Ovary (tissue), 9 donors: ENCODE measurements around the gene RPN1. TPM values are rescaled to one million over a fixed set of nuclear protein-coding genes. Genes with fewer than 3 reads are reported as not detected.

Experiments
- DNase-seq, 5 donors: peaks; one replicate each; pipeline ENCODE4 v3.0.0-alpha.2; 2019 to 2020
- H3K27ac ChIP-seq, 2 donors: fragments of 200-600 bp; one replicate each; pipeline versions ENCODE4 v1.5.1 to v1.8.0; 2019 to 2022
- H3K27me3 ChIP-seq: fragments of 200-600 bp; one replicate; pipeline ENCODE4 v1.8.0; 2022
- H3K36me3 ChIP-seq: fragments of 200-600 bp; sonication (generic); one replicate; pipeline ENCODE4 v1.5.1; 2019
- H3K4me1 ChIP-seq: one replicate; pipeline ENCODE4 v1.8.1; 2013; ENCODE audit warnings: mild to moderate bottlenecking, moderate library complexity; ENCODE audit not compliant: insufficient read depth
- H3K4me3 ChIP-seq: fragments of 200-600 bp; sonication (generic); one replicate; pipeline ENCODE4 v1.5.1; 2017
- H3K9me3 ChIP-seq, 2 donors: fragments of 200-600 bp in 1 of 2; sonication (generic) in 1 of 2; one replicate each; pipeline versions ENCODE4 v1.5.1 to v1.8.1; 2013 to 2019; ENCODE audit warnings: mild to moderate bottlenecking in 1 of 2, moderate library complexity in 1 of 2
- EP300 ChIP-seq: sonication (generic); formaldehyde crosslinking; IDR thresholded peaks from one replicate; pipeline ENCODE4 v1.6.1; 2017; ENCODE audit warnings: antibody characterized with exemption
- POLR2A ChIP-seq: fragments of 450-650 bp; IDR thresholded peaks from one replicate; pipeline ENCODE4 v1.6.1; 2017; ENCODE audit warnings: antibody characterized with exemption, mild to moderate bottlenecking, moderate library complexity
- WGBS, 3 donors: extraction: QIAGEN DNeasy Blood & Tissue Kit in 1 of 3; methylation state at CpG; one replicate each; pipeline versions ENCODE4 v1.1.5 to v1.1.7; 2013 to 2017; 5-methylcytosine and 5-hydroxymethylcytosine counted together
- intact Hi-C, 4 donors: fragments of 100-400 bp; cut with DNase I; formaldehyde crosslinking; loops; one replicate each; pipeline versions ENCODE4 v1.11.0 to v1.15.1; 2022 to 2023
- polyA plus RNA-seq, 2 donors: library from polyadenylated mRNA; stranded (reverse); fragments of 200-250 nt in 1 of 2; fragments of 350-450 nt in 1 of 2; fragmentation: Illumina TruSeq in 1 of 2; extraction: RNeasy Lipid Tissue Mini Kit (QIAGEN cat#74804) in 1 of 2; gene quantifications; one replicate each; pipeline ENCODE4 v1.2.3, GENCODE V29; 2013 to 2014
- total RNA-seq, 7 donors: library from RNA; depleted of rRNA in 2 of 7; stranded (reverse); fragments of >200 nt in 2 of 7; fragmentation: NEBNext Ultra II Directional in 3 of 7; extraction: Animal tissue kit (Norgen Biotek cat#: 25700) in 3 of 7; gene quantifications; one replicate each; pipeline versions ENCODE4 v1.1.0 to v1.2.4, GENCODE V29; 2016 to 2023
- TF ChIP-seq, protein P1 (sequence below), 3 donors: fragments of 450-650 bp in 2 of 3; fragments of 200-600 bp in 1 of 3; IDR thresholded peaks; one replicate each; pipeline versions ENCODE4 v1.5.1 to v1.8.0; 2016 to 2022; ENCODE audit warnings: antibody characterized with exemption in 3 of 3, mild to moderate bottlenecking in 1 of 3
- donor health status: DM: no; HTN: no; CAD: no; lungs with moderate emphysema.
- donor health status: DM: no; HTN: no; CAD: no.
- donor health status: Bipolar disorder and iron deficiency.
- donor health status: DM: yes; HTN: yes; CAD: no.
- donor health status: DM: no; HTN: no; CAD: no.
- donor health status: DM: yes; HTN: yes; CAD: no.

The RPN1 gene
- total and polyA plus RNA-seq, 9 donors, result 119 to 237 (median 134) TPM

DNA sequence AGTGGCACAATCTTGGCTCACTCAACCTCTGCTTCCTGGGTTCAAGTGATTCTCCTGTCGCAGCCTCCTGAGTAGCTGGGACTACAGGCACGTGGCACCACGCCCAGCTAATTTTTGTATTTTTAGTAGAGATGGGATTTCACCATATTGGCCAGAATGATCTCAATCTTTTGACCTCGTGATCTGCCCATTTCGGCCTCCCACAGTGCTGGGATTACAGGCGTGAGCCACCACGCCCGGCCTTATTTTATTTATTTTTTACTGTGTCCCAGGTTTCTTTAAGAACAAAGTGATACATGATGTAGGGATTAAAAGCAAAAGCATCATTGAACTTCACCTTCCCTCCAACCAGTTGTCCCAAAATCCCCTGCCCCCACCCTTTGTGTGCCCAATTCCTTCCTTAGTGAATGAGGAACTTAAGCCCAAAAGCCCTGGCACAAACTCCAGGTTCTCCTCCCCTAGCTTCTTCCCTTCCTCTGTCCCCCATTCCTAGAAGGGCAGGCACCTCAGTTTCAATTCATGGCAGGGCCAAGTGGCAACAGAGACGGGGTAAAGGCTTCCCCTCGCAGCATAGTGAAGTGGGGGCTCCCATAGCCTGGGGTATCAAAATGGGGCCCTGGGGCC lies 23.7 kb upstream of the RPN1 start:
- Histone ChIP-seq H3K9me3 (no peaks in the 10 kb centered on the region), H3K27ac (no peak overlapping the region), H3K27me3 (no peaks in the 10 kb centered on the region), H3K4me3 (no peak overlapping the region), H3K4me1 (no peaks in the 10 kb centered on the region), H3K36me3 (no peaks in the 10 kb centered on the region)
- DNase-seq, result no peak
- intact Hi-C loops, result loop anchor here in 1 of 4 donors (10.0 kb wide), 1 partner anchor 121 kb away; no protein-coding TSS in a partner anchor
- WGBS, 3 donors, result 92 to 94% (median 92%) methylated on average over 10 of the region's 10 CpGs
- TF ChIP-seq, protein P1, sequence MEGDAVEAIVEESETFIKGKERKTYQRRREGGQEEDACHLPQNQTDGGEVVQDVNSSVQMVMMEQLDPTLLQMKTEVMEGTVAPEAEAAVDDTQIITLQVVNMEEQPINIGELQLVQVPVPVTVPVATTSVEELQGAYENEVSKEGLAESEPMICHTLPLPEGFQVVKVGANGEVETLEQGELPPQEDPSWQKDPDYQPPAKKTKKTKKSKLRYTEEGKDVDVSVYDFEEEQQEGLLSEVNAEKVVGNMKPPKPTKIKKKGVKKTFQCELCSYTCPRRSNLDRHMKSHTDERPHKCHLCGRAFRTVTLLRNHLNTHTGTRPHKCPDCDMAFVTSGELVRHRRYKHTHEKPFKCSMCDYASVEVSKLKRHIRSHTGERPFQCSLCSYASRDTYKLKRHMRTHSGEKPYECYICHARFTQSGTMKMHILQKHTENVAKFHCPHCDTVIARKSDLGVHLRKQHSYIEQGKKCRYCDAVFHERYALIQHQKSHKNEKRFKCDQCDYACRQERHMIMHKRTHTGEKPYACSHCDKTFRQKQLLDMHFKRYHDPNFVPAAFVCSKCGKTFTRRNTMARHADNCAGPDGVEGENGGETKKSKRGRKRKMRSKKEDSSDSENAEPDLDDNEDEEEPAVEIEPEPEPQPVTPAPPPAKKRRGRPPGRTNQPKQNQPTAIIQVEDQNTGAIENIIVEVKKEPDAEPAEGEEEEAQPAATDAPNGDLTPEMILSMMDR (IDR thresholded peaks at IDR 0.05), result no peak
- TF ChIP-seq POLR2A (no peak), EP300 (no peak)

DNA sequence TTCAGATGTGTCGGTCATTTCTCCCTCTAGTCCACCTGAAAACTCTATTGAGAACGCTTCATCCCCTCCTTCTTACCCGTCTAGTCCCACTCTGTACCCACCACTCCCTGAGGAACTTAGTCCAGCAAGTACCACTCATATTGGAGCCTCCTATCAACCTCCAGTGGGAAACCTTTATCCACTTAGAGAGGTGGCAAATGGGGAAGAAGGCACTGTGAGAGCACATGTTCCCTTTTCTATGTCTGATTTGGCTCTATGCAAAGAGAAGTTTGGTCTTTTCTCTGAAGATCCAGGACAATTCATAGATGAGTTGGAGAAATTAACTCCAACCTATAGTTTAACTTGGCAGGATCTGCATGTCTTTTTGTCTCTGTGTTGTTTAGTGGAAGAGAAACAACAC lies 17.0 kb upstream of the RPN1 start:
- Histone ChIP-seq H3K4me1 (no peaks in the 10 kb centered on the region), H3K27ac (no peak overlapping the region), H3K4me3 (no peak overlapping the region), H3K27me3 (no peaks in the 10 kb centered on the region), H3K9me3 (no peaks in the 10 kb centered on the region), H3K36me3 (no peaks in the 10 kb centered on the region)
- TF ChIP-seq EP300 (no peak), POLR2A (no peak)
- TF ChIP-seq, protein P1 (IDR thresholded peaks at IDR 0.05), result no peak
- intact Hi-C loops, result no loop called here
- no peak for DNase-seq
- 87 to 91% (median 91%) methylated on average over 3 of the region's 3 CpGs for whole genome bisulfite sequencing, 3 donors

- H3K9me3 ChIP-seq, result no peaks in the 10 kb centered on the region
- 54 to 59% (median 58%) methylated on average over 11 of the region's 11 CpGs for WGBS, 3 donors
- H3K27me3 ChIP-seq, result no peaks in the 10 kb centered on the region
- H3K4me3 ChIP-seq, result no peak overlapping the region
- no peak for TF ChIP-seq POLR2A
- TF ChIP-seq, protein P1 (IDR thresholded peaks at IDR 0.05), result no peak
- no peak for TF ChIP-seq EP300
- H3K4me1 ChIP-seq, result no peaks in the 10 kb centered on the region
- intact Hi-C loops, result no loop called here
- no peak overlapping the region for H3K27ac ChIP-seq
- no peaks in the 10 kb centered on the region for H3K36me3 ChIP-seq
- DNase-seq, result no peak
These were observed 14.9 kb upstream of the RPN1 start for GRCh38 chr3:128665362-128666021.

GRCh38 chr3:128663151-128663550 lies 12.5 kb upstream of the RPN1 start:
- H3K27me3 ChIP-seq, result no peaks in the 10 kb centered on the region
- no peak overlapping the region for H3K4me3 ChIP-seq
- H3K27ac ChIP-seq, result no peak overlapping the region
- no peaks in the 10 kb centered on the region for H3K4me1 ChIP-seq
- intact Hi-C loops, result loop anchor here in 1 of 4 donors (2.0 kb wide), 1 partner anchor 32 kb away; no protein-coding TSS in a partner anchor
- H3K9me3 ChIP-seq, result no peaks in the 10 kb centered on the region
- WGBS, 3 donors, result 69 to 83% (median 81%) methylated on average over 4 of the region's 4 CpGs
- DNase-seq, result no peak
- H3K36me3 ChIP-seq, result no peaks in the 10 kb centered on the region
- TF ChIP-seq EP300, result no peak
- TF ChIP-seq, protein P1 (IDR thresholded peaks at IDR 0.05), result no peak
- no peak for TF ChIP-seq POLR2A
